OCI-LY3 (cell line): ENCODE data around the gene MYO9A.

Experiments
- H2AFZ ChIP-seq: fragments of 200-600, 300-600 bp; shearing (Covaris generic); 2 replicates; pipeline ENCODE4 v1.6.0; 2014; ENCODE audit warnings: antibody characterized with exemption, low read depth, low read length
- H3K27ac ChIP-seq: fragments of 200-600, 300-600 bp; sonication (generic); 2 replicates; pipeline ENCODE4 v1.5.1; 2014; ENCODE audit warnings: mild to moderate bottlenecking, low read length, moderate library complexity, mixed read lengths
- H3K27me3 ChIP-seq: fragments of 200-600, 300-600 bp; sonication (generic); 2 replicates; pipeline ENCODE4 v1.6.1; 2014; ENCODE audit warnings: low read depth, low read length, mixed read lengths
- H3K36me3 ChIP-seq: fragments of 200-600, 300-600 bp; sonication (generic); replicated peaks from 2 replicates; pipeline ENCODE3; 2014; ENCODE audit warnings: low read depth, low read length, mixed read lengths
- H3K4me1 ChIP-seq: fragments of 300-600, 200-600 bp; sonication (generic); 2 replicates; pipeline ENCODE4 v1.6.1; 2014; ENCODE audit warnings: low read length, mixed read lengths
- H3K4me2 ChIP-seq: fragments of 200-600, 300-600 bp; sonication (generic); 2 replicates; pipeline ENCODE4 v1.6.1; 2014; ENCODE audit warnings: low read length, mixed read lengths
- H3K4me3 ChIP-seq: fragments of 300-600, 200-600 bp; sonication (generic); 2 replicates; pipeline ENCODE4 v1.5.1; 2014; ENCODE audit warnings: antibody characterized with exemption, mild to moderate bottlenecking, low read length, moderate library complexity
- H3K79me2 ChIP-seq: fragments of 300-600, 200-600 bp; shearing (Covaris generic); 2 replicates; pipeline ENCODE4 v1.6.1; 2014; ENCODE audit warnings: mild to moderate bottlenecking, low read length, mixed read lengths
- H3K9ac ChIP-seq: fragments of 300-600, 200-600 bp; shearing (Covaris generic); 2 replicates; pipeline ENCODE4 v1.6.0; 2014; ENCODE audit warnings: mild to moderate bottlenecking, low read length, moderate library complexity
- H3K9me3 ChIP-seq: fragments of 200-600, 300-600 bp; shearing (Covaris generic); 2 replicates; pipeline ENCODE4 v1.6.1; 2014; ENCODE audit warnings: low read length, mixed read lengths; ENCODE audit not compliant: insufficient read depth
- H4K20me1 ChIP-seq: fragments of 200-600, 300-600 bp; sonication (generic); 2 replicates; pipeline ENCODE4 v1.6.1; 2016; ENCODE audit warnings: low read length, mixed read lengths; ENCODE audit not compliant: insufficient read depth
- EZH2phosphoT487 ChIP-seq: fragments of 200-600 bp; shearing (Covaris generic); IDR thresholded peaks from 2 replicates; pipeline ENCODE4 v1.6.1; 2018; ENCODE audit warnings: antibody characterized with exemption, mixed run types, low read depth
- TF ChIP-seq, protein P1 (sequence below): fragments of 200-600, 300-600 bp; sonication (generic); IDR thresholded peaks from 2 replicates; pipeline ENCODE4 v1.5.1; 2014; ENCODE audit warnings: antibody characterized with exemption, low read length, low read depth

MYO9A gene

DNA sequence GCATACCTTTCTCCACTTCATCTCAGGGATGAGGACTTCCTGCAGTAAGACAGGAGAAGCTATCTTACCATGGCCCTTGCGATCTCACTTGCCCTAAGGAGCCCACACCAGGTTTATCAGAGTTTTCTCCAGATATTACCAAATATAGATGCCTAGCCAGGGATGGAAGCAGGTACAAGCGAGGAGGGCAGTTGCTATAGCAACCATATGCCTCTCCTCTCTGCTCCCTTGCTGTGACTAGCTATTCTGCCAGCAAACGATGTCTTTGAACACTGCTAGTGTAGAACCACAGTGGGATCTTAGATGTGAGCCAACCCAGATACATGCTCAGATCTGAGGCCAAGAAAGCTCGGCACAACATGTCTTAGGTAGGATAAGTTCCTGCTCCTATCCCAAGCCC is 45.8 kb upstream of the MYO9A start:
- Histone ChIP-seq H3K4me2 (no peak overlapping the region), H3K4me3 (no peak overlapping the region), H3K27ac (no peak overlapping the region), H2AFZ (no peak overlapping the region), H4K20me1 (no peaks in the 10 kb centered on the region), H3K9ac (no peak overlapping the region), H3K27me3 (no peaks in the 10 kb centered on the region), H3K4me1 (no peaks in the 10 kb centered on the region), H3K9me3 (no peaks in the 10 kb centered on the region), H3K36me3 (no peaks in the 10 kb centered on the region), H3K79me2 (no peaks in the 10 kb centered on the region)
- TF ChIP-seq, protein P1, sequence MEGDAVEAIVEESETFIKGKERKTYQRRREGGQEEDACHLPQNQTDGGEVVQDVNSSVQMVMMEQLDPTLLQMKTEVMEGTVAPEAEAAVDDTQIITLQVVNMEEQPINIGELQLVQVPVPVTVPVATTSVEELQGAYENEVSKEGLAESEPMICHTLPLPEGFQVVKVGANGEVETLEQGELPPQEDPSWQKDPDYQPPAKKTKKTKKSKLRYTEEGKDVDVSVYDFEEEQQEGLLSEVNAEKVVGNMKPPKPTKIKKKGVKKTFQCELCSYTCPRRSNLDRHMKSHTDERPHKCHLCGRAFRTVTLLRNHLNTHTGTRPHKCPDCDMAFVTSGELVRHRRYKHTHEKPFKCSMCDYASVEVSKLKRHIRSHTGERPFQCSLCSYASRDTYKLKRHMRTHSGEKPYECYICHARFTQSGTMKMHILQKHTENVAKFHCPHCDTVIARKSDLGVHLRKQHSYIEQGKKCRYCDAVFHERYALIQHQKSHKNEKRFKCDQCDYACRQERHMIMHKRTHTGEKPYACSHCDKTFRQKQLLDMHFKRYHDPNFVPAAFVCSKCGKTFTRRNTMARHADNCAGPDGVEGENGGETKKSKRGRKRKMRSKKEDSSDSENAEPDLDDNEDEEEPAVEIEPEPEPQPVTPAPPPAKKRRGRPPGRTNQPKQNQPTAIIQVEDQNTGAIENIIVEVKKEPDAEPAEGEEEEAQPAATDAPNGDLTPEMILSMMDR, result no peak
- no peak for TF ChIP-seq EZH2phosphoT487

DNA sequence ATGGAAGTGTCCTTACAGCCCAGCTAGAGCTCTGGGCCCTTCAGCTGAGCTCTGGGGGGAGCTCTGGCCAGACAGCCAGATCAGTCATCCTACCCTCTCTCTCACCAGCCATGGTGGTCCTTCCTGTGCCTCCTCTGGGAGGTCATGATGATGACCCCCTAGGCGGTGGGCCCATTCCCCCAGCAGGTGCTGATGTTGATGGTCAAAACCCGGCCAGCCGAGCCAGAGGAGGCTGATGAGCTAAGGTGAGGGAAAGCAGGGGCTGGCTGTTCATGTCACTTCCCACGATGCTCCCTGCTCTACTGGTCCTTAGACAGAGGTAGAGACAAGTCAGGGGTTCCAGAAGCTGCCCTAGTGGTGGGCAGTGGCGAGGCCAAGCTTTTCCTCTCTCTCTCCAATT is 44.6 kb upstream of the MYO9A start:
- H2AFZ ChIP-seq, result no peak overlapping the region
- no peak overlapping the region for H3K4me2 ChIP-seq
- H3K4me1 ChIP-seq, result no peaks in the 10 kb centered on the region
- H3K27me3 ChIP-seq, result no peaks in the 10 kb centered on the region
- H3K4me3 ChIP-seq, result no peak overlapping the region
- H3K9me3 ChIP-seq, result no peaks in the 10 kb centered on the region
- H3K79me2 ChIP-seq, result no peaks in the 10 kb centered on the region
- H4K20me1 ChIP-seq, result no peaks in the 10 kb centered on the region
- no peak for TF ChIP-seq EZH2phosphoT487
- TF ChIP-seq, protein P1, result no peak
- H3K27ac ChIP-seq, result no peak overlapping the region
- H3K9ac ChIP-seq, result no peak overlapping the region
- H3K36me3 ChIP-seq, result no peaks in the 10 kb centered on the region

DNA sequence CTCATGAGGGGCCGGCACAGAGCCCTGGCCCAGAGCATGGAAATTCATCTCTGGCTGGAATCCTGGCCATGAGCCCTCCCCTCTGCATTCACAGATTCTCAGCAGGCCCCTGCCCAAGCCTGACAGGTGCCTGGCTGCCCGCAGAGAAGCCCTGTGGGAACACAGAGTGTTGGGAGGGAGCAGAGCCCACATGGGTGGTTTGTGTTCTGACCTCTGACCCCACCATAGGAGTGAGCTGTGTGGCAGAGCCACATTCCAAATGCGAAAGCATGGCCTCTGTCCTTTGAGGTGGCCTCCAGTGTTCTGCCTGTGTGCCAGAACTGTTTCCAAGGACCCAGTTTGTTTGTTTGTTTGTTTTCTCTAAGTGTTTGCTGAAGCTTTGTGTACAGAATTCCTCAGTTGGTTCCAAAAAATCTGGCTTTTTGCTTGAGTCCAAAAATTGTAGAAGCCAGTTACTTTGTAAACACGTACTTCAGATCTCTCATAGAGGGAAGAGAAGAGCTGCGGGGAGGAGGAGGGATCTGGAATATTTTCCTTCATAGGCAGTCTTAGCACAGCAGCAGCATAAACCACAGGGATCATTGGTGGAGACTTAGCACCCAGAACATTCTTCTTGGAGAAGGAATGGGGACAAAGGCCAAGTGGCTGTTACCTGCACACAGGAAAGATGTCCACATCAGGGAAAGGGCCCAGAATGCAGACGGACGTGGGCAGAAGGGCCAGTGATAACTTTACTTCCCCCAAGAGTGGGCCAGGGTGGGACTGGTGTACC is 43.6 kb upstream of the MYO9A start:
- H3K9me3 ChIP-seq, result no peaks in the 10 kb centered on the region
- H3K4me2 ChIP-seq, result no peak overlapping the region
- no peaks in the 10 kb centered on the region for H3K79me2 ChIP-seq
- H3K9ac ChIP-seq, result no peak overlapping the region
- TF ChIP-seq, protein P1, result no peak
- TF ChIP-seq EZH2phosphoT487, result no peak
- H3K36me3 ChIP-seq, result no peaks in the 10 kb centered on the region
- H4K20me1 ChIP-seq, result no peaks in the 10 kb centered on the region
- H3K27me3 ChIP-seq, result no peaks in the 10 kb centered on the region
- no peak overlapping the region for H3K4me3 ChIP-seq
- no peaks in the 10 kb centered on the region for H3K4me1 ChIP-seq
- H3K27ac ChIP-seq, result no peak overlapping the region
- H2AFZ ChIP-seq, result no peak overlapping the region

DNA sequence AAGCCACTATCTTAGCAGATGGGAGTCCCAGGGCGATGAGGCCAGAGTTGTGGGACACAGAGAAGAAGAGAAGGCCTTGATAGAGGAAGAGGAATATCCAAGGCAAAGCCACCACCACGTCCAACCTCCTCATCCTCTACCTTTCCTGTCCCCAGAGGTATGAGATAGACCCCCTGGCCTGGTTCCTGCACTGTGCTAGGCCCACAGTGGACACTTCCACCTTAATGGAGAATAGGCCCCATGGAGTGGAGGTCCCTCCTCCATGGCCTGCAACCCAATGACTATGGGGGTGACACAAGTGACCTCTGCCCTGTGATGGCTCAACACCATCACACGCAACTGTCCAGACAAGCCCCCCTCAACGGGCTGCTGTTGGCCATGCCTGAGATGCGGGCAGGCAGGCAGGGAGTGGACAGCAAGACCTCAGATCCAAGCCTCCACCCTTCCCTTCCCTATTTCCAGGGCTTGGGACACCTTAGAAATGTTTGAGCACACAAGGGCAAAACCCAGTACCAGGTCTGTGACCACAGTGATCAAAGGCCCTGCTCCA is 42.8 kb upstream of the MYO9A start:
- TF ChIP-seq, protein P1, result no peak
- no peak for TF ChIP-seq EZH2phosphoT487
- no peak overlapping the region for H3K4me3 ChIP-seq

More for the DNA sequence above, 42.8 kb upstream of the MYO9A start:
- no peak overlapping the region for H3K9ac ChIP-seq
- no peaks in the 10 kb centered on the region for H3K27me3 ChIP-seq
- H3K4me1 ChIP-seq, result peaks cover 4% of the 10 kb centered on the region
- no peak overlapping the region for H2AFZ ChIP-seq
- no peak overlapping the region for H3K4me2 ChIP-seq
- H3K36me3 ChIP-seq, result no peaks in the 10 kb centered on the region
- H3K9me3 ChIP-seq, result no peaks in the 10 kb centered on the region
- H4K20me1 ChIP-seq, result no peaks in the 10 kb centered on the region
- no peaks in the 10 kb centered on the region for H3K79me2 ChIP-seq
- no peak overlapping the region for H3K27ac ChIP-seq
